IPS DF 6.9 (cell line): ENCODE data around the gene MMP15.

Experiments used
- DNase-seq: peaks from one replicate; pipeline ENCODE4 v3.0.0-alpha.2; 2013; ENCODE audit warnings: low read depth, low spot score
- H3K27ac ChIP-seq: one replicate; pipeline ENCODE4 v1.5.1; 2013; ENCODE audit warnings: low read length, control low read depth
- H3K27me3 ChIP-seq: 2 replicates; pipeline ENCODE4 v1.6.1; 2013; ENCODE audit warnings: mild to moderate bottlenecking, low read length; ENCODE audit not compliant: control insufficient read depth, insufficient read depth
- H3K36me3 ChIP-seq: 2 replicates; pipeline ENCODE4 v1.6.1; 2013; ENCODE audit warnings: low read length; ENCODE audit not compliant: control insufficient read depth, insufficient read depth
- H3K4me1 ChIP-seq: 2 replicates; pipeline ENCODE4 v1.6.1; 2013; ENCODE audit warnings: low read length; ENCODE audit not compliant: control insufficient read depth, insufficient read depth
- H3K4me3 ChIP-seq: 2 replicates; pipeline ENCODE4 v1.5.1; 2013; ENCODE audit warnings: mild to moderate bottlenecking, low read length
- H3K9me3 ChIP-seq: 2 replicates; pipeline ENCODE4 v1.6.1; 2013; ENCODE audit warnings: low read length, inconsistent platforms; ENCODE audit not compliant: control insufficient read depth, insufficient read depth
- WGBS: extraction: QIAGEN DNeasy Blood & Tissue Kit; methylation state at CpG from one replicate; pipeline ENCODE4 v1.1.7; 2013; ENCODE audit warnings: mixed read lengths, missing lambda C conversion rate; ENCODE audit not compliant: insufficient read length, insufficient coverage; 5-methylcytosine and 5-hydroxymethylcytosine counted together

Gene MMP15

DNA sequence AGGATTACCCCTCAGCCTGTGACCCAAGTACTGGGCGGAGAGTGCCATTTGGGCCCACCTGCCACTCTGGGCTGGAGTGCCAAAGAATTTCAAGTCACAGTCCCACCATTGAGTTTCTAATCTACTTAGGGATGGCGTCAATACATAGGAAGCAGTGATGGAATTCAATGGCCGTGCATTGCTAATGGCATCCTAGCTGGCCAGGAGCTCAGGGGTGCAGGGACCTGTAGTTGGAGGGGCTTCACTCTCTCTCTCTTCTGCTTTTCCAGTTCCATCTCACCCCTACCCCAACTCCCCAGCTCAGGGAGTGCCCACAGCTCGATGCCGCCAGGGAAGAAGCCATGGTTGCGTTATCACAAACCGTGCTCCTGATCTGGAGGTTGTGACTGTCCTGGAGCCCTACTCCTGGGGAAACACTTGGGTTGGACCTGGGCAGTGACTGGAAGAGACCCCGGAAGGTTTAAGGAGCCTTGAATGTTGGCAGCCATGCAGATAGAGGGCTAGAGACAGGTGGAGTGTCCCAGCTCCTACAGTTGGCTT lies 2.4 kb downstream of the MMP15 start:
- WGBS: no CpG with 5 or more reads among the region's 8 CpGs
- Histone ChIP-seq H3K27ac (no peak overlapping the region), H3K36me3 (no peaks in the 10 kb centered on the region), H3K4me3 (no peak overlapping the region; the same call in 1 of the 2 replicates), H3K27me3 (no peaks in the 10 kb centered on the region), H3K4me1 (peaks cover 17% of the 10 kb centered on the region), H3K9me3 (no peaks in the 10 kb centered on the region)
- DNase-seq: no peak

GRCh38 chr16:58028541-58029070 lies 3.1 kb downstream of the MMP15 start:
- peaks cover 17% of the 10 kb centered on the region for H3K4me1 ChIP-seq
- H3K4me3 ChIP-seq: no peak overlapping the region
- no peaks in the 10 kb centered on the region for H3K27me3 ChIP-seq
- H3K36me3 ChIP-seq: no peaks in the 10 kb centered on the region
- no CpG with 5 or more reads among the region's 6 CpGs for WGBS
- DNase-seq: no peak
- no peak overlapping the region for H3K27ac ChIP-seq
- no peaks in the 10 kb centered on the region for H3K9me3 ChIP-seq

GRCh38 chr16:58029410-58029809 lies 3.9 kb downstream of the MMP15 start:
- H3K36me3 ChIP-seq: no peaks in the 10 kb centered on the region
- no peak overlapping the region for H3K4me3 ChIP-seq
- H3K4me1 ChIP-seq: peaks cover 17% of the 10 kb centered on the region
- no peak overlapping the region for H3K27ac ChIP-seq
- WGBS: no CpG with 5 or more reads among the region's 2 CpGs
- DNase-seq: no peak
- H3K9me3 ChIP-seq: no peaks in the 10 kb centered on the region
- no peaks in the 10 kb centered on the region for H3K27me3 ChIP-seq

DNA sequence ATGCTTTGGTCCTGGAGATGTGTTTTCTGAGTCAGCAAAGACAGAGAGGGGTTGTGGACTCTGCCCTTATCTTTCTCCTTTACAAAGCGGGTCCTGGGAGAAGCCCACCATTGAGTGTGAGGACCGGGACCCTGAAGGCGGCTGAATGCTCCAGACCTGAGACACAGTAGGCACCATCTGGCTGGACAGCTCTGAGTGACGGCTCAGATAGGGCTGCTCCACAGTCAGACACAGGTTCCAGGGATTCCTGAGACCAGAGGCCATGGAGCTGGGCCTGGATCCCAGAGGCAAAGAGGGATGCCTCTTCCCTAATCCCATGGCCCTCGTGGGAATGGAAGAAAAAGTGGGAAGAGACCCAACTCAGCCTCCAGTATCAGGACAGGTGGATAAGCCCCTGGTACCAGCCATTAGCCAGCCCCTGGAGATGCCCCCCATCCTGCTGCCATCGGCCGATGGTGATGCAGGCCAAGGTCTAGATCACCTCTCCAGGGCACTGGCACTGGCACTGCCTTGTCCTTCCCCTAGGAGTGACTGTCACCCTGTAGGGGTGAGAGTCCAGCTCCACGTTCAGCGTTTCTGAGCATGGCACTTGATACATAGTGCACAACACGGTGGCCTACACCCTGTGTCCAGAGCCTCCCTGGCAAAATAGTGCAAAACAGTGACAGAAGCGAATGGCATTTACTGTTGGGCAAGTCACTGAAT lies 4.7 kb downstream of the MMP15 start:
- H3K36me3 ChIP-seq: no peaks in the 10 kb centered on the region
- no peak for DNase-seq
- H3K27ac ChIP-seq: no peak overlapping the region
- no CpG with 5 or more reads among the region's 11 CpGs for WGBS
- H3K4me1 ChIP-seq: peaks cover 17% of the 10 kb centered on the region
- no peak overlapping the region for H3K4me3 ChIP-seq
- H3K9me3 ChIP-seq: no peaks in the 10 kb centered on the region
- H3K27me3 ChIP-seq: no peaks in the 10 kb centered on the region

- H3K4me3 ChIP-seq: no peak overlapping the region
- H3K36me3 ChIP-seq: no peaks in the 10 kb centered on the region
- DNase-seq: no peak
- H3K9me3 ChIP-seq: no peaks in the 10 kb centered on the region
- no peak overlapping the region for H3K27ac ChIP-seq
- WGBS: no CpG with 5 or more reads among the region's 14 CpGs
- no peaks in the 10 kb centered on the region for H3K27me3 ChIP-seq
- H3K4me1 ChIP-seq: peaks cover 17% of the 10 kb centered on the region
These were observed 5.7 kb downstream of the MMP15 start for GRCh38 chr16:58031016-58031800.

- H3K27ac ChIP-seq: no peak overlapping the region
- H3K4me1 ChIP-seq: peaks cover 16% of the 10 kb centered on the region
- no peaks in the 10 kb centered on the region for H3K9me3 ChIP-seq
- no peak overlapping the region for H3K4me3 ChIP-seq
- no peaks in the 10 kb centered on the region for H3K36me3 ChIP-seq
- no peak for DNase-seq
- H3K27me3 ChIP-seq: no peaks in the 10 kb centered on the region
- WGBS: no CpG with 5 or more reads among the region's 15 CpGs
These were observed 7.2 kb downstream of the MMP15 start for GRCh38 chr16:58032710-58033293.

DNA sequence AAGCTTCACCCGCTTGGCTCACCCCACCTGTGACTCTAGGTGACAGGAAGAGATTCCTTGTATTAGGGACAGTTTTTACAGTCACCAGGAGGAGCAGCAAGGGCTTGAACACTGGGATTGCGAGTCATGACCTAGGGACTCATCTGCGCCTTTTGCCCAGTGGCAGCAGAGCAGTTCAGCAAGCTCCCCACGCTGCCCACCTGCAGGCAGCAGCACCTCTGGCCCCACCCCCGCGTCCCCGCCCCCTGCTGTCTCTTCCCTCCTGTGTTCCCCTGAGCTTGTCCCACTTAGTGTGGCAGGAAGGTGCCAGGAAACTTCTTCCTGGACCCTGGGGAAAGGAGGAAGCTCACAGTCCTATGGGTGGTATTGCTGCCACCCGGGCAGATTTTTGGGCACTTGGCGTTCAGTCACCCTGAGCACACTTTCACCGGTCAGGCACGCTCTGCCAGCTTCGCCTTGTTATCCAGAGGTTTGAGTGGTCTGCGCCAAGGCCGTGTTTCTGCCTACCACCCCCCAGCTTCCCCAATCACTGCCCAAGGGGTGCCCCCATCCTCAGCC lies 8.7 kb downstream of the MMP15 start:
- H3K4me1 ChIP-seq: peaks cover 5% of the 10 kb centered on the region
- no peak overlapping the region for H3K27ac ChIP-seq
- DNase-seq: no peak
- no peak overlapping the region for H3K4me3 ChIP-seq
- no peaks in the 10 kb centered on the region for H3K9me3 ChIP-seq
- H3K36me3 ChIP-seq: 0 out of 2 replicates have a peak, but pooled peaks cover 2% of the 10 kb centered on the region
- no peaks in the 10 kb centered on the region for H3K27me3 ChIP-seq
- no CpG with 5 or more reads among the region's 14 CpGs for WGBS

GRCh38 chr16:58034774-58035173 lies 9.2 kb downstream of the MMP15 start:
- Histone ChIP-seq H3K27me3 (no peaks in the 10 kb centered on the region), H3K36me3 (0 out of 2 replicates have a peak, but pooled peaks cover 3% of the 10 kb centered on the region), H3K4me3 (no peak overlapping the region), H3K9me3 (no peaks in the 10 kb centered on the region), H3K27ac (no peak overlapping the region), H3K4me1 (peaks cover 4% of the 10 kb centered on the region; the same call in 1 of the 2 replicates)
- no CpG with 5 or more reads among the region's 11 CpGs for WGBS
- DNase-seq: no peak

GRCh38 chr16:58035356-58036170 lies 10.0 kb downstream of the MMP15 start:
- no peaks in the 10 kb centered on the region for H3K9me3 ChIP-seq
- H3K27ac ChIP-seq: no peak overlapping the region
- no CpG with 5 or more reads among the region's 14 CpGs for WGBS
- no peak for DNase-seq
- no peak overlapping the region for H3K4me3 ChIP-seq
- no peaks in the 10 kb centered on the region for H3K27me3 ChIP-seq
- peaks cover 4% of the 10 kb centered on the region; the same call in 1 of the 2 replicates for H3K4me1 ChIP-seq
- H3K36me3 ChIP-seq: peaks cover 5% of the 10 kb centered on the region
